Measurements from ENCODE around the gene KIF5B. TPM values are rescaled to one million over a fixed set of nuclear protein-coding genes. Genes with fewer than 3 reads are reported as not detected.

Gene KIF5B
- total and polyA plus RNA-seq, 10 of the 15 experiments (the other 5 are each of a cell fraction or from before 2014, with no cell fraction given), result 14.7 to 47.4 (median 33.1) TPM

GRCh38 chr10:31977440-31978155, 78.6 kb downstream of the KIF5B start:
- 0 out of 2 replicates have a peak, but pooled peaks cover 3% of the 10 kb centered on the region for H3K4me1 ChIP-seq (ENCODE audit: control insufficient read depth, insufficient read depth, low read length)
- no peak overlapping the region for H2AFZ ChIP-seq (ENCODE audit: control insufficient read depth, low read depth, low read length)
- ChIA-PET RAD21 (ENCODE audit: unreplicated experiment) (no interaction called here), SMC1A (ENCODE audit: uncharacterized antibody, unreplicated experiment) (interaction anchor here (0.9 to 1.2 kb wide), 4 partner anchors 29 to 116 kb away, joined by 3 to 4 read pairs (median 3); no protein-coding TSS in a partner anchor), CTCF (interaction anchor here (1.2 kb wide), 1 partner anchor 116 kb away, joined by 6 read pairs; no protein-coding TSS in a partner anchor), POLR2A (no interaction called here)
- no peaks in the 10 kb centered on the region for H3K36me3 ChIP-seq (ENCODE audit: control insufficient read depth in 2 of 2, insufficient read depth in 2 of 2, low read length in 1 of 2)
- no TSS peak for BruUV-seq (replicated peaks)
- FAIRE-seq, result peak; percentile 61
- H3K79me2 ChIP-seq (ENCODE audit: control insufficient read depth, insufficient read depth, low read length), result no peaks in the 10 kb centered on the region
- H3K4me2 ChIP-seq (ENCODE audit: control insufficient read depth, insufficient read depth), result 0 out of 2 replicates have a peak overlapping the region, but pooled peaks have one; percentile 14
- no peaks in the 10 kb centered on the region for H3K27me3 ChIP-seq (replicated peaks in 1 of 2; ENCODE audit: control insufficient read depth in 2 of 2, insufficient read depth in 2 of 2, low read length in 1 of 2)
- ATAC-seq, result peak; percentile 52
- intact Hi-C loops (cut with micrococcal nuclease; ENCODE audit: unreplicated experiment), result no loop called here
- 18% methylated on average over 5 of the region's 5 CpGs for WGBS (ENCODE audit: insufficient coverage, insufficient replicate concordance, low lambda C conversion rate, missing lambda C conversion rate)
- H3K4me3 ChIP-seq, result no peak overlapping the region
- H3K27ac ChIP-seq (ENCODE audit: control insufficient read depth, insufficient read depth), result no peak overlapping the region
- in situ Hi-C loops (cut with MboI), result no loop called here
- no peak for DNase-seq (ENCODE audit: low read depth, low spot score)
- H3K9ac ChIP-seq (ENCODE audit: control insufficient read depth, insufficient read depth, low read length), result no peak overlapping the region
- H3K9me3 ChIP-seq (replicated peaks; ENCODE audit: control insufficient read depth, insufficient read depth, low read length), result no peaks in the 10 kb centered on the region
- no peaks in the 10 kb centered on the region for H4K20me1 ChIP-seq (ENCODE audit: control insufficient read depth, insufficient read depth)
- TF ChIP-seq RUNX3 (IDR thresholded peaks at IDR 0.05; ENCODE audit: low read length) (peak; percentile 57), BCL3 (IDR thresholded peaks at IDR 0.05; ENCODE audit: borderline replicate concordance, insufficient read depth, low read depth, low read length, poor library complexity, severe bottlenecking) (no peak), IKZF1 (conservative IDR thresholded peaks at IDR 0.05) (0 out of 2 replicates have a peak, but pooled peaks have one; percentile 21), BHLHE40 (IDR thresholded peaks at IDR 0.05; ENCODE audit: borderline replicate concordance in 1 of 2, low read depth in 2 of 2, low read length in 1 of 2) (0 out of 4 replicates have a peak, but pooled peaks of 1 of the 2 experiments have one; percentile 27), ETV6 (conservative IDR thresholded peaks at IDR 0.05 in 1 of 2, IDR thresholded peaks at IDR 0.05 in 1 of 2; ENCODE audit: borderline replicate concordance in 1 of 2, low read depth in 1 of 2) (peak in 1 of 2 experiments; percentile 53; a peak in 1 of 4 replicates), TBL1XR1 (IDR thresholded peaks at IDR 0.05; ENCODE audit: low read depth, low read length) (no peak), GABPA (IDR thresholded peaks at IDR 0.05; ENCODE audit: low read depth) (no peak), NR2F1 (conservative IDR thresholded peaks at IDR 0.05) (peak; percentile 63; the same call in 1 of the 2 replicates), PKNOX1 (IDR thresholded peaks at IDR 0.05) (peak; percentile 56; the same call in 1 of the 2 replicates)

Data from GM12878 (cell line).